Upper lobe of left lung (tissue), 4 donors: ENCODE results near the gene UMAD1.

ENCODE experiments used
- POLR2AphosphoS5 ChIP-seq, 2 donors: sonication (generic); formaldehyde crosslinking; IDR thresholded peaks; one replicate each; pipeline ENCODE4 v1.5.1; 2017; ENCODE audit warnings: antibody characterized with exemption in 2 of 2
- TF ChIP-seq, protein P1 (sequence below), 6 experiments: fragments of 450-650 bp in 4 of 6; fragments of 200-600 bp in 2 of 6; sonication (generic) in 2 of 6; IDR thresholded peaks; one replicate each; pipeline ENCODE4 v1.5.1; 2016 to 2019; ENCODE audit warnings: antibody characterized with exemption in 6 of 6

DNA sequence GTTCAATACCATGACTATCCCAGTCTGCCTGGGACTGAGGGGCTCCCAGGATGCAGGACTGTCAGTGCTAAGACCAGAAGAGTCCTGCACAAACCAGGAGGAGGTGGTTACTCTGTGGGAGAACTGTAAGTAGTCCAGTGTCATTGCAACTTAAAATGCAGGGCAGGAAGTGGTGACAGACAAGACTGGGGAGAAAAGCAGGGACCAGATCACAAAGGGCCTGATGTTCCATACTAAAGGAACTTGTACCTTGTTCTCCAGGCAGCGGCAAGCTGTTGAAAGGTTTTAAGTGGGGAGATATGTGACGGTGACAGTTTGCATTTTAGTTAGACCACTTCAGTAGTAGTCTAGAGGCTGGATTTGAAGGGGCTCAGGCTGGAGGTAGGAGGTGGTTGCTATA lies 262.3 kb downstream of the UMAD1 start:
- TF ChIP-seq, protein P1, sequence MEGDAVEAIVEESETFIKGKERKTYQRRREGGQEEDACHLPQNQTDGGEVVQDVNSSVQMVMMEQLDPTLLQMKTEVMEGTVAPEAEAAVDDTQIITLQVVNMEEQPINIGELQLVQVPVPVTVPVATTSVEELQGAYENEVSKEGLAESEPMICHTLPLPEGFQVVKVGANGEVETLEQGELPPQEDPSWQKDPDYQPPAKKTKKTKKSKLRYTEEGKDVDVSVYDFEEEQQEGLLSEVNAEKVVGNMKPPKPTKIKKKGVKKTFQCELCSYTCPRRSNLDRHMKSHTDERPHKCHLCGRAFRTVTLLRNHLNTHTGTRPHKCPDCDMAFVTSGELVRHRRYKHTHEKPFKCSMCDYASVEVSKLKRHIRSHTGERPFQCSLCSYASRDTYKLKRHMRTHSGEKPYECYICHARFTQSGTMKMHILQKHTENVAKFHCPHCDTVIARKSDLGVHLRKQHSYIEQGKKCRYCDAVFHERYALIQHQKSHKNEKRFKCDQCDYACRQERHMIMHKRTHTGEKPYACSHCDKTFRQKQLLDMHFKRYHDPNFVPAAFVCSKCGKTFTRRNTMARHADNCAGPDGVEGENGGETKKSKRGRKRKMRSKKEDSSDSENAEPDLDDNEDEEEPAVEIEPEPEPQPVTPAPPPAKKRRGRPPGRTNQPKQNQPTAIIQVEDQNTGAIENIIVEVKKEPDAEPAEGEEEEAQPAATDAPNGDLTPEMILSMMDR (IDR thresholded peaks at IDR 0.05), result no peak
- no peak for TF ChIP-seq POLR2AphosphoS5 (IDR thresholded peaks at IDR 0.05)
